ENCODE measurements around the gene TOX2.

The TOX2 gene

GRCh38 chr20:43913291-43914025, 1.2 kb upstream of the TOX2 start:
- no peaks in the 10 kb centered on the region for H3K27me3 ChIP-seq (ENCODE audit: insufficient read depth, poor library complexity, severe bottlenecking)
- H3K4me3 ChIP-seq (ENCODE audit: severe bottlenecking): no peak overlapping the region
- H3K9me3 ChIP-seq (ENCODE audit: severe bottlenecking): peaks cover 11% of the 10 kb centered on the region
- peaks cover 13% of the 10 kb centered on the region for H3K4me1 ChIP-seq (ENCODE audit: insufficient read depth, poor library complexity, severe bottlenecking)
- DNase-seq (ENCODE audit: low spot score) (no peak), ATAC-seq (ENCODE audit: low read depth) (no peak)
- no peaks in the 10 kb centered on the region for H3K36me3 ChIP-seq (ENCODE audit: low read depth)
- no peak for TF ChIP-seq CTCF (IDR thresholded peaks at IDR 0.05; ENCODE audit: poor library complexity, severe bottlenecking)
- no peak overlapping the region for H3K27ac ChIP-seq (ENCODE audit: poor library complexity, severe bottlenecking)

GRCh38 chr20:43915211-43916072, 790 bp downstream of the TOX2 start:
- Histone ChIP-seq H3K4me1 (ENCODE audit: insufficient read depth, poor library complexity, severe bottlenecking) (peaks cover 15% of the 10 kb centered on the region), H3K36me3 (ENCODE audit: low read depth) (no peaks in the 10 kb centered on the region), H3K9me3 (ENCODE audit: severe bottlenecking) (peaks cover 10% of the 10 kb centered on the region), H3K27ac (ENCODE audit: poor library complexity, severe bottlenecking) (no peak overlapping the region), H3K4me3 (ENCODE audit: severe bottlenecking) (peak overlapping the region; percentile 80), H3K27me3 (ENCODE audit: insufficient read depth, poor library complexity, severe bottlenecking) (no peaks in the 10 kb centered on the region)
- TF ChIP-seq CTCF (IDR thresholded peaks at IDR 0.05; ENCODE audit: poor library complexity, severe bottlenecking): no peak
- no peak for ATAC-seq (ENCODE audit: low read depth)
- DNase-seq (ENCODE audit: low spot score): peak; percentile 87

- H3K9me3 ChIP-seq (ENCODE audit: severe bottlenecking): peaks cover 10% of the 10 kb centered on the region
- no peaks in the 10 kb centered on the region for H3K36me3 ChIP-seq (ENCODE audit: low read depth)
- H3K27ac ChIP-seq (ENCODE audit: poor library complexity, severe bottlenecking): no peak overlapping the region
- DNase-seq (ENCODE audit: low spot score): no peak
- TF ChIP-seq CTCF (IDR thresholded peaks at IDR 0.05; ENCODE audit: poor library complexity, severe bottlenecking): no peak
- no peaks in the 10 kb centered on the region for H3K27me3 ChIP-seq (ENCODE audit: insufficient read depth, poor library complexity, severe bottlenecking)
- no peak overlapping the region for H3K4me3 ChIP-seq (ENCODE audit: severe bottlenecking)
- peaks cover 15% of the 10 kb centered on the region for H3K4me1 ChIP-seq (ENCODE audit: insufficient read depth, poor library complexity, severe bottlenecking)
- no peak for ATAC-seq (ENCODE audit: low read depth)
Measured at GRCh38 chr20:43916073-43916880, 1.6 kb downstream of the TOX2 start.

- no peak overlapping the region for H3K4me3 ChIP-seq (ENCODE audit: severe bottlenecking)
- H3K27ac ChIP-seq (ENCODE audit: poor library complexity, severe bottlenecking): no peak overlapping the region
Measured at GRCh38 chr20:43916881-43917371, 2.3 kb downstream of the TOX2 start.

More at GRCh38 chr20:43916881-43917371, 2.3 kb downstream of the TOX2 start:
- H3K9me3 ChIP-seq (ENCODE audit: severe bottlenecking): peaks cover 9% of the 10 kb centered on the region
- peaks cover 15% of the 10 kb centered on the region for H3K4me1 ChIP-seq (ENCODE audit: insufficient read depth, poor library complexity, severe bottlenecking)
- ATAC-seq (ENCODE audit: low read depth) (peak; percentile 28), DNase-seq (ENCODE audit: low spot score) (peak; percentile 81)
- TF ChIP-seq CTCF (IDR thresholded peaks at IDR 0.05; ENCODE audit: poor library complexity, severe bottlenecking): no peak
- H3K36me3 ChIP-seq (ENCODE audit: low read depth): no peaks in the 10 kb centered on the region
- no peaks in the 10 kb centered on the region for H3K27me3 ChIP-seq (ENCODE audit: insufficient read depth, poor library complexity, severe bottlenecking)
